GM19043 (cell line): ENCODE data around the gene NUDT7.
A peak's percentile ranks its signal among the peaks of the same experiment; 100 is the strongest.

Experiments
- ATAC-seq: cut with Tn5 transposase; IDR thresholded peaks from one replicate; pipeline ENCODE4 v1.9.1; 2021; ENCODE audit warnings: low read depth; ENCODE audit not compliant: unreplicated experiment

Gene NUDT7

DNA sequence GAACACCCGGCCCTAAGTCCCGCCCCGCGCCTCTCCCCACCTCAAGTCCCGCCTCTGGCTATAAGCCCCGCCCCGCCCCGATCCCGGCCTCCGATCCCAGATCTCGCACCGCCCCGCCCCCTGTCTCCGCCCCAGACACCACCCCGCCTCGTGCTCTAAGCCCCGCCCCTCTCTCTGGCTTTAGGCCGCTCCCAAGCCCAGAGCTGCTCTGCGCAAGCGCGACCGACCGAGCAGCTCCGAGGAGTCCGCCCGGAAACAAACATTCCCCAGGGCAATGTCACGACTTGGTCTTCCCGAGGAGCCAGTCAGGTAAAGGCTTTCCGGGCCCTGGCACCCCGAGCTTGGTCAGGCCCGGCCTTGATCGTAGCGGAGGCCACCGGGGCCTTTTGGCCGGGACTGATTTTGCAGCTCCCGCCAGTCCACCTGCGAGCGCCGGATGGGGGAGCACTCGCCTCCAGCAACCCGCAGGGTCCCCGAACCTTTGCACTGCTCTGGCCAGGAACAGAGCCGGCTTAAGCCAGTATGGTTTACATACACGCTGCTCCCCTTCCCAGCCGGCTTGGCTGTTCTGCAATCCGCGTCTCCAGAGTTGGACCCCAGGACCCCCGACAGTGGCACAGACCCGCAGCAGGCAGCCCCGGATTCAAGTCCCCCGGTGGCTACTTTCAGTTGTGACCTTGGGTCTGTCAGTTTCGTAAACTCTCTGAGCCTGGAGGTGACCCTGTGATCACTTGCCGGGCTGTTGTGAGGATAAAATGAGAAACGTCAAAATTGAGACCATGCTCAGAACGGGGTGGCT, at the start of gene NUDT7:
Gene NUDT7, plus strand, starts transcription at position 206 of the 799 bp plus-strand sequence. Its CDS starts 69 bp downstream, at position 275.
- peak; percentile 74 for ATAC-seq

DNA sequence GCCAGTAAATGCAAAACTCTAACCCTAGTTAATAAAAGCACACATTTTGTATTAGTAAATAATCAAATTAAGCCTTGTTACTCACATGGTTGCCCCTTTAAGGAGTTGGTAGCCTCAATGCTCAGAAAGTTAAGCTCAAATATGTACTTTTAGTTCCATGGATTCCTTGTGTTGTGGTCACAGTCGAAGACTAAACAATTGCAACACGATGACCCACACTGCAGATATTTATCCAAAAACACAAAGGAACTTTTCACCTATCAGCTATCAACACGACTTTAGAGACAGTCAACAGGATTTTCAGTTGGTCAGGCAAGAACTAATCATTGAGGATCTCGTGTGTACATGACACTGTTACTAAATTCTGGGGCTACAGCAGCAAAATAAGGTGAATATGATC, 47.4 kb upstream of the NUDT7 start:
- no peak for ATAC-seq

DNA sequence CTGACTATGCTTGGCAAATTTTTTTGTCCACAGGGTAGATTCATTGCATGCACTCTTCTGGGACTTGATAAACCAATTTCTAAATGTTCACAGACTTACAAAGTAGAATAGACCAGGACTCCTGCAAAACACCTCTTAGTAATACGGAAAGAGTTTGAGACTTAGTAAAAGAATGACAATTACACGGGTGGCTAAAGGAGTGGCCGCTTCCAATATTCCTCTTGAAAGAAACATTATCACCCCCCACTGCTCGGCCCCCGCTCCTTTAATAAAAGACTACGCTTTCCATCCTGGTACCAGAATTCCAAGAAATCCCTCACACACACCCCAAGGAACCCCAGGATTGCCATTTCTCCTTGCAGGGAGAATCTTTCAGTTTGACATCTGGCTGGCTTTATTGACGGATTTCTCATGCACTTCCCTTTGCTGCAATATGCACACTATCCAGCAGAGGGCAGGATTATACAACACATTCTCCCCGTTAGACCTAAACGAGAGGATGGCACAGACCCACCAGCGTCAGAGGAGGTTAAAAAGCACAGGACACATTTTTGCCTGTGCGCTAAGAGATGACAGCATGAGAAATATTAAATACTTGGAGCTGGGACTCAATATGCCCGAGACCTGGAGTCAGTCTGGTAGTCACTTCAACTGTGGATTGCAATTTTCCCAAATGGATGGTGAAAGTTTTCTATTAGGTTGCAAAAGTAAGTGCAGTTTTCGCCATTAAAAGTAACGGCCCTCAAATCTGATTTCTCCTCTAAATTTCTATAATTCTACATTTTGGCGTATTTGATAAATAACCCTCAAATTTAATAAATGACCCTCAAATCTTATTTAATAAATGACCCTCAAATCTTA, 46.6 kb upstream of the NUDT7 start:
- no peak for ATAC-seq

DNA sequence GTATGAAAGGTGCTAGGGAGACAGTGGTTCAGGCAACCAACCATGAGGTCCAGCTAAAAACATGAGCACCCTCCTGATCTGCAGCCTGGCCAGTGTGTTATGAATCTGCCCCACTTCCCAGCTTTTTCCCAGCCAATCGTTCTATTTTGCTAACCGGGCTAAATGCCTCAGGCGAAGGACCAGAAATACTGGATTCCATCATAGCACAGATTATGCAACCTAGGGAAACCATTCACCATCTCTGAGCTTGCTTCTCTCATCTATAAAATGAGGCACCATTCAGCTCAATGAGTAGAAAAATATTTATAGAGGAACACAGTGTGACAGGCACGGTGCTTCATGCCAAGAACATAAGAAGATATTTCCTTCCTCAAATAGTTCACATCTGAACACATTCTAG, 45.2 kb upstream of the NUDT7 start:
- no peak for ATAC-seq

DNA sequence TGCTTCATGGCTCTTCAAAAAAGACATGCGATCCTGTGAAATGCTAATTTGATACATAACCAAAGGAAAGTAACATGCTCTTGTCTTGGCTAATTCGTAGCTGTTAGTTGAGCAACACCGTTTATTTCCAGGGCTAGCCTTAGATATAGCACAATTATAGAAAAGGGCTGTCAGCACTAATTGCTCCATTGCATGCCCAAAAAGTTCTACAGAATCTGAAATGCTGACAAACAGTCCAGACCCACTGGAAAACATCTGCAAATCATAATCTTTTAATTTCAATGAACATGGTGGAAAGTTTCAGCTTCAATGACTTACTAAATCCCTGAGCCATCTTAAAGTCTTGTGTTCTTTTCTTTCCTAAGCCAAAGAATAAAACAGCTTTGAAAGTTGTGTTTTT, 42.9 kb upstream of the NUDT7 start:
- ATAC-seq = no peak

DNA sequence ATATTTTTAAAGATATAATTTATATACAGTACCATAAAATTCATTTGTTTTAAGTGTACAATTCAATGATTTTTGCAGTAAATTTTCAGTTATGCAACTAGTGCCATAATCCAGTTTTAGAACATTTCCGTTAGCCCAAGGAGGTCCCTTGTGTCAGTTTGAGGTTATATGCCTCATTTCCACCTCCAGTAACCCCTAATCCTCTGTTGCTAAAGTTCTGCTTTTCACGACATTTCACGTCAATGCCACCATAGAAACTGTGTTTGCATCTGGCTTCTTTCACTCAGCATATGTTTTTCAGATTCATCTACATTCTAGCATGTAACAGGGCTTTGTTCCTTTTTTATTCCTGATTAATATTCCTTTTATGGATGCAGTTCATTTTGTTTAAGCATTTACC, 42.4 kb upstream of the NUDT7 start:
- ATAC-seq = no peak

DNA sequence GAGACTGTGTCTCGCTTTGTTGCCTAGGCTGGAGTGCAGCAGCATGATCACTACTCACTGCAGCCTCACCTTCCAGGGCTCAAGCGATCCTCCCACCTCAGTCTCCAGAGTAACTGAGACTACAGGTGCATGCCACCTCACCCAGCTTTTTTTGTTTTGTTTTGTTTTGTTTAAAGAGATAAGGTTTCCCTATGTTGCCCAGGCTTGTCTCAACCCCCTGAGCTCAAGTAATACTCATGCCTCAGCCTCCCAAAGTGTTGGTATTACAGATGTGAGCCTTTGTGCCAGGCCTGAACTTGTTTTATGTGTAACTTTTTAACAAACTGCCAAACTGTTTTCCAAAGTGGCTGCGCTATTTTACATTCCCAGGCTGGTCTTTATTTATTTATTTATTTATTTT, 41.8 kb upstream of the NUDT7 start:
- ATAC-seq = no peak

DNA sequence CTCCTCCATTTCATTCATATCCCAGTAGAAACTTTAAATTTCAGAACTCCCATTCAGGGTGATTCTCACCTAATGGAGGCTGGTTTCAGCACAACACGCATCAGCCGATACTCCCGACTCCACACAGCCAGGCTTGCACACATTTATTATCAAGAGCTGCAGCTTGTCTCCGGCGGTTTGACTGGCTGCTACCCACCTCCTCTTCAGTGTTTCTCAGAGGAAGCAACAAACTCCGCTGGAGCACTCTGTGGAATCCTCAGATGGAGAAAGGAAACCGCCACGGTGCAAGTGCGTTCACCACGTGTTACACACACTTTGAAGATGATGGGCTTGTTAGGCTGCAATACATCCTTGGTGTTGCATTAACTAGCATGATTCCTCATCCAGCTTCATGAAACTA, 39.7 kb upstream of the NUDT7 start:
- no peak for ATAC-seq

DNA sequence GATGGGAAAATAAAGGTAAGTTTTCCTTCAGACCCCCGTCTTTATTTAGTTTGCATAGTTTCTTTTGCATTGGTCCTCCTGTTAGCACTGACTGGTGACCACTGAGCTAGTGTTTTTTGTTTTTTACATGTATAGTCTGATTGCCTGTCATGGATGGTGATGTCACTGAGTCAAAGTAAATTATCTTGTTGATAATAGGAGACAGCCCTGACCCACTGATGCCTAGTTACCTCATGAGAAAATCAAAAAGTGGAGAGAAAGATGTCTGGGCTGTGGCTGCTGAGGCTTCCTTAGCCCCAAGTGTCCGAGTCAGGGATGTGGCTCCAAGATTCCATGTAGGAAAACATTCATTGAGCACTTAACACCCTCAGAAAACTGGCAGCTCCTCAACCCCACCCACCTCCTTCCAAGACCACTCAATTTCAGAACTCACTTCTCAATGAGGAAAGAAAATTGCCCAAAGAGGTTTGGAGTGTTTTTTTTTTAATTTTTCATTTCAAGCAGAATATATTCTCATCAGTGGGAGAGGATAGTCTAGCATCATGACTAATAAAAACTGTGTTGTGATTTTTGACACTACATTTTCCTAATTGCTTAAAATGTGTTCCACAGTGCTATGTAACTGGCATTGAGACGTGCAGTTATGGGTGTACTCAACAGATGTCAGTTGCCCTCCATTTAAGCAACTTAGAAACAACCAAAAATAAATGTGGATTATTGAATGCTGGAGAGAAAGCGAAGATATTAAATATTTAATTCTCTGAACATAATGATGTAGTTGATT, 38.7 kb upstream of the NUDT7 start:
- no peak for ATAC-seq

DNA sequence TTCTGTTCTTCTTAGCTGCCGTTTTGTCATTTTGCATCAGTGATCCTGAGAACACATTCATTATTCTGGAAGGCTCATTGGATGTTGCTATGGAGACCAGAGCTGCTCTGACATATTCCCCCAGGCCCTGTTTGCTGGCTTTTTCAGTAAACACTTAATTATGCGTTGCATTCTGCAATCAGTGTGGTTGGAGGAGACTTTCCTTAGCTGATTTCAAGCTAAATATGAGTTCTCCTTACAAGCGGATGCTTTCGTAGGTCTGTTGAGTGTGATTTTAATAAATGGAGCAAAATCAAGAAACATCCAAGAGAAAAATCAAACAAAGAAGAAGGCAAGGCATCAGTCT, 38.2 kb upstream of the NUDT7 start:
- no peak for ATAC-seq

DNA sequence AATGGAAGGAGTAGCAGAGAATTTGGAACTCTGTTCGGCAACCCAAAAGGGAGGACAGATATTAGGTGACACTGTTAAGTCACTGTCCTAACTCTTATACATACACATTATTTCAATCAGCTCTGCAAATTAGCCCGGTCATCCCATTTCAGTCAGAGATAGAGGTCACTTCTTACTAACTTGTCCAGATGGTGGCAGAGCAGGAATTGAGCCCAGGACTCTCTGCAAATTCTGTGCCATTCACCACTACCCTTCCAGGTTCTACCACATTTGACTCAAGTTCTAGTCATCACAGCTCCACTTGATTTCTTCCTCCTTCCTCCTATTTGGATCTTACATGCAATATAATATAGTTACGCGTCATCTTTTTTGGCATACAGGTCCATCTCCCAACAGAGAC, 35.9 kb upstream of the NUDT7 start:
- ATAC-seq = no peak

DNA sequence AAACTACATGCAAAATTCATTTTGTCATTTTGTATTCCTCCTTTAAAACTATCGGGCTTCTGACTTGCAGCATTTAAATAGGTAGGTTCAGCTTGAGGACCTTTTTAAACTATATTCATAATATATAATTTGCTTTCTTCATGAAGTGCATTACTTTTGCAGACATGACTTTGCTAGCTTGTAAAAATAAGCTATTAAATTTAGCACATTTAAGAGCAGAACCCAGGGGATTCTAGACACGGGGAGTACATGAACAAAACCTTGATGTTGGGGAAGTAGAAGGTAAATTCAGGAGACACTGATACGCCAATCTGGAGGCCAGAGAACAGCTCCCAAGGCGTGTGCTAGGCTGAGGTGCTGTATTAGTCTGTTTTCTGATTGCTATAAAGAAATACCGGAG, 32.3 kb upstream of the NUDT7 start:
- ATAC-seq = no peak

DNA sequence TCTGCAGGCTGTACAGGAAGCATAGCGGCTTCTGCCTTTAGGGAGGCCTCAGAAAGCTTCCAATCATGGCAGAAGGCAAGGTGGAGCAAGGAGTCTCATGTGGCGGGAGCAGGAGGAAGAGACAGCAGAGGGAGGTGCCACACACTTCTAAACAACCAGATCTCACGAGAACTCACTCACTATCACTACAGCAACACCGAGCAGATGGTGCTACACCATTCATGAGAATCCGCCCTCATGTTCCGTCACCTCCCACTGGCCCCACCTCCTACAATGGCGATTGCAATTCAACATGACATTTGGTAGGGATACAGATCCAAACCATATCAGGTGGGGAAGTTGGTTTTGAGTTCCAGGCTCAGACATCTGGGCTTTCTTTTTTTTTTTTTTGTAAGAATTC, 31.9 kb upstream of the NUDT7 start:
- ATAC-seq = no peak

DNA sequence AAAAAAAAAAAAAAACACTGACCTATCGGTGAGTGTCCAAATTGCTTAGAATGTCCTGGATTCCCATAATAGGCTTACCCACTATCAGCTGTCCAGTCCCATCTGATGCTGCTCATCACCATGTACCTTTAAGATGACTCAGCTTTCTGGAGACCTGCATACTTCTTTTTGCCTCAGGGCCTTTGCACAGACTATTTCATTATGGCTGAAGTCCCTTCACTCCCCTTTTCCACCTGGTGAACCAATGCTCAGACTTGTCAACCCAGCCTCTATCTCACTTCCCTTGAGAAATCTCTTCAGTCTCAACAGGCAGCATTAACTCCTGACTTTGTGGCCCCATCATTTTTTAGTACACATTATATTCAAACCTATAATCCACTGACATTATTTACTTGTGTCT, 29.7 kb upstream of the NUDT7 start:
- ATAC-seq = no peak

DNA sequence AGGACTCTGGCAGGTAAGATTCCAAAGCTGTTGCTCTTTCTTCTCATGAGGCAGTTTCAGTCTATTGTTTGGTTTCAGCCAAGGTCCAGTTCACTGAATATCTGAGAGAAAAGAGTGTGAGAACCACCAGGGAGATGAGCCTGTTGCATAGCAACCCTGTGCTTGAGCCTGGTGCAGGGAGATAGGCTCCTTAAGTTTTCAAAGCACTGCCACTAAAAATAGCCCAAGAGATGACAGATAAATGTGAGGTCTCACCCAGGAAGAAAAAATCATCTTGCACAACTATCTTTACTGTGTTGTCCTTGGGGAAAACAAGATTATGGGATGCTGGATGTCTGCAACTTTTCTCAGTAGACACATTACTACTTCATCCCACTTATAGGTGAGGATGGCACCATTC, 26.2 kb upstream of the NUDT7 start:
- no peak for ATAC-seq

DNA sequence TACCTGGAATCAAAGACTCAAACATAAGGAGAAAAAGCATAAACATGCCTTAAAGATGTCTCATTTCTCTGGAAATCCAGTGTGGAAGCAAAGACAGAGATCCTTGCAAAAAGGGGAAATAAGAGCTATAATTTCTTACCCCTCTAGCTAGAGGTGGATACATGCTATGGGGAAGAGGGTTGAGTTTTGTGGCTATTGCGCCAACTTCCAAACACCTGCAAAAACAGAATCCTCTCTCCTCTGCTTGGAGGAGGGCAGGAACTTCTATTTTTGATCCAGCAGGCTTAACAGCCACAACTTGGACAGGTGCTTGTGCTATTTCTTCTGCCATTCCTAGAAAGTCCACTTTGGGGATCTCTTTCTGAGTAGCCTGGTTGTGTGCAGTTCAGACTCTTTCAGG, 21.5 kb upstream of the NUDT7 start:
- ATAC-seq = no peak

DNA sequence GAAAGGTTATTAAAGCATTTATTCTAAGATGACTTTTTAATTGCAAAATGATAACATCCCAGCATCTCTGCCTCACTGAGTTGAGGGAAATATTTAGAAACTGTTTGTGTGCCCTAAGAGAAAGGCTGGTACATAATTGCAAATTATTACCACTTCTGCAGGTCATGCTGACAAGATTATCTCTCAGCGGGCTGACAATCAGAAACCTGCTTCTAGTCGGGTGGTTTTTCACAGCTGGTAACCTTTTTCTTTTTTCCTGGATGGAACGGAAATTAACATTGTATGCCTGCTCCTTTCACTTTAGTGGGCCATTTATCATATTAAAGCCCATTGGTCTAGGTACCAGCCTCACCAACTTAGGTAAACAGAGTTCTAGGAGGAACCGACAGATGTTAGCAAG, 17.0 kb upstream of the NUDT7 start:
- no peak for ATAC-seq

DNA sequence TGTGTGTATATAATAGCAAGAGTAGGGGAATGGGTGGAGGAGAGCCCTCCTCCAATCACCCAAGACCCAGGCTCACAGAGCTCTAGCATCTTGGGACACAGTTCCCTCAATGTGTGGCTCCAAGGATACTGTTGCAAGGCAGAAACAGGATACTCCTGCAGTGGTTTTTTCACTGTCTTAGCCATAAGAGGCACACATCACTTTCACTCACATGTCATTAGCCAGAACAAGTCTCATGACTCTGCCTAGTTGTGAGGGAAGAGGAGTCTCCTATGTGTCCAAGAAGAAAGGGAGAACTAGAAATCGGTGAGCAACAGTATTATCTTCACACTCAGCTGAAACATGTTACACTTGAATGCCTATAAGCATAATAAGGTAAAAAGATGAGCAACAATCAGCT, 11.1 kb upstream of the NUDT7 start:
- no peak for ATAC-seq

DNA sequence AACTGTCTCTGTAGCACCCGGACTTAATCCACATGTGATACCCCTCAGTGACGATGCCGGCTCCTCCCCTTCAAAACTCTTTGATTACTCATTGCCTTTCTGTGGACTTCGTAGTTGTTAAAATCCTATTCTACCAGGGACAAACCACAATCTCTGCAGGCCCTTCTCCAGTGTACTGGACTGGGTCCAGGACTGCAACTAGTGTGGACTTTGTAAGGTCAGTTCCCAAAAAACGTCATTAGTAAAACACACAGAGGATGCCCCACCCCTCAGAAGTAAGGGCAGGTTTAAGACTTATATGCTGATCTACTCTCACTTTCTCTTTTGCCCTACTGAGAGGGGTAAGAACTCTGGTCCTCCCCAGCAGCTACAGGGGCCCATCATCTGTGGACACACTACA, 10.5 kb upstream of the NUDT7 start:
- no peak for ATAC-seq

DNA sequence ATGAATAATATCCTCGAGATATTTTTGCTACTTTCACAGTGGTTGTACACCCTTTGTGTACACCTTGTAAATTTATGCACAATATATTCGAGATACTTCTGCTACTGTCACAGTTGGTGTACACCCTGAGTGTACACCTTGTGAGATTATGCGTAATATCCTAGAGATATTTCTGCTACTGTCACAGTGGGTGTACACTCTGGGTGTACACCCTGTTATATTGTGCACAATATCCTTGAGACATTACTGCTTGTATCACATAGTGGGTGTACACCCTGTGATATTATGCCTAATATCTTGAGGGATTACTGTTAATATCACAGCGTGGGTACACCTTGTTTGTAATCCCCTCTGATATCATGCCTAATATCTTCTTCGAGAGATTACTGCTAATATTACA, 7.2 kb upstream of the NUDT7 start:
- ATAC-seq = no peak

DNA sequence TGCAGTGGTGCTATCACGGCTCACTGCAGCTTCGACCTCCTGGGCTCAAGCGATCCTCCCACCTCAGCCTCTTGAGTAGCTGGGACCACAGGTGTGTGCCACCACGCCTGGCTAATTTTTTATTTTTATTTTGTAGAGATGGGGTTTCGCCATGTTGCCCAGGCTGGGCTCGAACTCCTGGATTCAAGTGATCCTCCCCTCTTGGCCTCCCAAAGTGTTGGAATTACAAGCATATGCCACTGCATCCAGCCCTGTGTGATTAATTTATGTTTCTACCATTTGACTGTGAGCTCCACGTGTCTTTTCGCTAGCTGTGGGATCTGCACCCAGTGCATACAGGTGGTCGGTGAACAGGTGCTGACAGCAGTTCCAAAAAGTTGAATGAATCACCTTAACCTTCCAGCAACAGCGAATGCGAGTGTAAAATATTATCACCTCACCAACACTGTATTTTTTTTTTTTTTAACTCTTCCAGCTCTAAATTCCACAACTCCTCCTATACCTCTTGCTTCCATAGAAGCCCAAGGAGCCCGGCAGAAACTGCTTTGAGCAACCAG, 484 bp upstream of the NUDT7 start:
- ATAC-seq = peak; percentile 27
